Measurements from ENCODE around the gene REV1.
A peak's percentile ranks its signal among the peaks of the same experiment; 100 is the strongest.

Gene REV1

GRCh38 chr2:99417396-99417795, 72.4 kb downstream of the REV1 start:
- no peak for DNase-seq (ENCODE audit: low read depth in 1 of 2, low spot score in 1 of 2)
- Histone ChIP-seq H3K4me3 (replicated peaks; ENCODE audit: insufficient read depth, low read length) (no peak overlapping the region), H3K27ac (replicated peaks) (no peak overlapping the region), H3K27me3 (ENCODE audit: insufficient read depth, poor library complexity, severe bottlenecking) (no peaks in the 10 kb centered on the region)
- TF ChIP-seq, protein P1, sequence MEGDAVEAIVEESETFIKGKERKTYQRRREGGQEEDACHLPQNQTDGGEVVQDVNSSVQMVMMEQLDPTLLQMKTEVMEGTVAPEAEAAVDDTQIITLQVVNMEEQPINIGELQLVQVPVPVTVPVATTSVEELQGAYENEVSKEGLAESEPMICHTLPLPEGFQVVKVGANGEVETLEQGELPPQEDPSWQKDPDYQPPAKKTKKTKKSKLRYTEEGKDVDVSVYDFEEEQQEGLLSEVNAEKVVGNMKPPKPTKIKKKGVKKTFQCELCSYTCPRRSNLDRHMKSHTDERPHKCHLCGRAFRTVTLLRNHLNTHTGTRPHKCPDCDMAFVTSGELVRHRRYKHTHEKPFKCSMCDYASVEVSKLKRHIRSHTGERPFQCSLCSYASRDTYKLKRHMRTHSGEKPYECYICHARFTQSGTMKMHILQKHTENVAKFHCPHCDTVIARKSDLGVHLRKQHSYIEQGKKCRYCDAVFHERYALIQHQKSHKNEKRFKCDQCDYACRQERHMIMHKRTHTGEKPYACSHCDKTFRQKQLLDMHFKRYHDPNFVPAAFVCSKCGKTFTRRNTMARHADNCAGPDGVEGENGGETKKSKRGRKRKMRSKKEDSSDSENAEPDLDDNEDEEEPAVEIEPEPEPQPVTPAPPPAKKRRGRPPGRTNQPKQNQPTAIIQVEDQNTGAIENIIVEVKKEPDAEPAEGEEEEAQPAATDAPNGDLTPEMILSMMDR (IDR thresholded peaks at IDR 0.05; ENCODE audit: insufficient read depth, low read length), result no peak
- TF ChIP-seq REST (IDR thresholded peaks at IDR 0.05; ENCODE audit: insufficient replicate concordance, low read depth) (no peak), SPI1 (IDR thresholded peaks at IDR 0.05; ENCODE audit: borderline replicate concordance, low read depth) (no peak), GABPA (IDR thresholded peaks at IDR 0.05; ENCODE audit: low read depth) (no peak), POLR2AphosphoS5 (IDR thresholded peaks at IDR 0.05; ENCODE audit: low read depth) (no peak)

GRCh38 chr2:99414566-99414965, 75.3 kb downstream of the REV1 start:
- Histone ChIP-seq H3K27ac (replicated peaks) (no peak overlapping the region), H3K27me3 (ENCODE audit: insufficient read depth, poor library complexity, severe bottlenecking) (no peaks in the 10 kb centered on the region), H3K4me3 (replicated peaks; ENCODE audit: insufficient read depth, low read length) (no peak overlapping the region)
- no peak for DNase-seq (ENCODE audit: low read depth in 1 of 2, low spot score in 1 of 2)
- TF ChIP-seq REST (IDR thresholded peaks at IDR 0.05; ENCODE audit: insufficient replicate concordance, low read depth), result no peak
- TF ChIP-seq POLR2AphosphoS5 (IDR thresholded peaks at IDR 0.05; ENCODE audit: low read depth), result no peak
- TF ChIP-seq GABPA (IDR thresholded peaks at IDR 0.05; ENCODE audit: low read depth), result no peak
- no peak for TF ChIP-seq SPI1 (IDR thresholded peaks at IDR 0.05; ENCODE audit: borderline replicate concordance, low read depth)
- TF ChIP-seq, protein P1 (IDR thresholded peaks at IDR 0.05; ENCODE audit: insufficient read depth, low read length), result no peak

- 0 out of 2 replicates have a peak, but pooled peaks have one; percentile 15 for TF ChIP-seq POLR2AphosphoS5 (IDR thresholded peaks at IDR 0.05; ENCODE audit: low read depth)
- no peak for TF ChIP-seq SPI1 (IDR thresholded peaks at IDR 0.05; ENCODE audit: borderline replicate concordance, low read depth)
- no peak overlapping the region for H3K4me3 ChIP-seq (replicated peaks; ENCODE audit: insufficient read depth, low read length)
- DNase-seq (ENCODE audit: low read depth in 1 of 2, low spot score in 1 of 2), result no peak
- H3K27ac ChIP-seq (replicated peaks), result no peak overlapping the region
- no peaks in the 10 kb centered on the region for H3K27me3 ChIP-seq (ENCODE audit: insufficient read depth, poor library complexity, severe bottlenecking)
Observed at GRCh38 chr2:99410276-99410675, 79.5 kb downstream of the REV1 start.

DNA sequence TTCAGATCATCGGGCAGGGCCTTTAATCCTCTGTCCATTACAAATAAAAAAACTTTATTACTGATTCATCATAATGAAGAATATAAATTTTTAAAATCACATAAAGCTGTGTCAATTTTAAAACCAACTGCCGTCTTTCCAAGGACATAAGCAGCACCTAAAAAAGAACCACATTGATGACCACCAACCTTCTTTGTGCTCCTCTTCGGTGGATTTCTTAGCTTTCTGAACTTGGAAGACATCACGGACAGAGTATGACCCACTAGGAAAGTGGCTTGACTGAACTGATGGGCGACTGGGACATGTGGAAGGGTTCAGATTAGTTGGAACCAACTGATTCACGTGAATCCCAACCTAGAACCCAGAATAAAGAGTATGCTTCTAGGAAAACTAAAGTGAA, 83.7 kb downstream of the REV1 start:
- DNase-seq (ENCODE audit: low read depth in 1 of 2, low spot score in 1 of 2), result no peak
- no peak overlapping the region for H3K4me3 ChIP-seq (replicated peaks; ENCODE audit: insufficient read depth, low read length)
- no peak overlapping the region for H3K27ac ChIP-seq (replicated peaks)
- no peaks in the 10 kb centered on the region for H3K27me3 ChIP-seq (ENCODE audit: insufficient read depth, poor library complexity, severe bottlenecking)
- no peak; the same call in 1 of the 2 replicates for TF ChIP-seq POLR2AphosphoS5 (IDR thresholded peaks at IDR 0.05; ENCODE audit: low read depth)
- TF ChIP-seq GABPA (IDR thresholded peaks at IDR 0.05; ENCODE audit: low read depth), result no peak
- TF ChIP-seq SPI1 (IDR thresholded peaks at IDR 0.05; ENCODE audit: borderline replicate concordance, low read depth), result no peak
- TF ChIP-seq, protein P1 (IDR thresholded peaks at IDR 0.05; ENCODE audit: insufficient read depth, low read length), result no peak
- TF ChIP-seq REST (IDR thresholded peaks at IDR 0.05; ENCODE audit: insufficient replicate concordance, low read depth), result no peak

Data from HL-60 (cell line).